CD14-positive monocyte (primary cell): Measurements from ENCODE around the gene GSE1. TPM values are rescaled to one million over a fixed set of nuclear protein-coding genes. Genes with fewer than 3 reads are reported as not detected.
A peak's percentile ranks its signal among the peaks of the same experiment; 100 is the strongest.

Experiments used
- DNase-seq, 3 donors: peaks; one replicate each; pipeline ENCODE4 v3.0.0-alpha.2; 2011 to 2022
- H2AFZ ChIP-seq: 2 replicates; pipeline ENCODE4 v1.6.0; 2012; ENCODE audit warnings: mild to moderate bottlenecking, low read depth, low read length, inconsistent platforms; ENCODE audit not compliant: insufficient read depth, poor library complexity, severe bottlenecking
- H3K27ac ChIP-seq, 2 donors: 1 replicate in 1 of 2; 2 replicates in 1 of 2; pipeline ENCODE4 v1.5.1; 2012 to 2013; ENCODE audit warnings: low read length in 2 of 2, control low read depth in 1 of 2, inconsistent platforms in 1 of 2, low read depth in 1 of 2, mild to moderate bottlenecking in 1 of 2
- H3K27me3 ChIP-seq, 2 donors: one replicate each; pipeline versions ENCODE4 v1.6.0 to v1.6.1; 2011 to 2013; ENCODE audit warnings: low read length in 2 of 2; ENCODE audit not compliant: control insufficient read depth in 2 of 2, insufficient read depth in 2 of 2
- H3K36me3 ChIP-seq, 2 donors: replicated peaks in 1 of 2; 1 replicate in 1 of 2; 2 replicates in 1 of 2; pipeline versions ENCODE4 v1.5.1 to v1.6.1; 2012 to 2013; ENCODE audit warnings: low read length in 2 of 2, control low read depth in 1 of 2, inconsistent platforms in 1 of 2, mild to moderate bottlenecking in 1 of 2; ENCODE audit not compliant: insufficient read depth in 2 of 2, control insufficient read depth in 1 of 2
- H3K4me1 ChIP-seq, 2 donors: 1 replicate in 1 of 2; 2 replicates in 1 of 2; pipeline versions ENCODE4 v1.5.1 to v1.6.1; 2012 to 2013; ENCODE audit warnings: low read length in 2 of 2, control low read depth in 1 of 2, inconsistent platforms in 1 of 2, mild to moderate bottlenecking in 1 of 2, moderate library complexity in 1 of 2; ENCODE audit not compliant: insufficient read depth in 2 of 2, control insufficient read depth in 1 of 2
- H3K4me2 ChIP-seq: replicated peaks from 2 replicates; pipeline ENCODE3; 2012; ENCODE audit warnings: low read length, moderate library complexity, mild to moderate bottlenecking; ENCODE audit not compliant: poor library complexity, severe bottlenecking; ENCODE audit errors: extremely low read depth
- H3K4me3 ChIP-seq, 3 experiments: fragments of 200-600 bp in 1 of 3; sonication (generic) in 1 of 3; replicated peaks in 1 of 3; 1 replicate in 2 of 3; 2 replicates in 1 of 3; pipeline ENCODE4 v1.5.1; 2011 to 2013; ENCODE audit warnings: low read length in 3 of 3, mild to moderate bottlenecking in 3 of 3, control low read depth in 2 of 3, low read depth in 2 of 3, inconsistent platforms in 1 of 3, moderate library complexity in 1 of 3
- H3K79me2 ChIP-seq: 2 replicates; pipeline ENCODE4 v1.6.0; 2012; ENCODE audit warnings: mild to moderate bottlenecking, control low read depth, inconsistent platforms, low read length, moderate library complexity; ENCODE audit not compliant: insufficient read depth
- H3K9ac ChIP-seq: 2 replicates; pipeline ENCODE4 v1.6.0; 2017; ENCODE audit warnings: low read length, mild to moderate bottlenecking; ENCODE audit not compliant: insufficient read depth, poor library complexity, severe bottlenecking
- H3K9me3 ChIP-seq, 2 donors: replicated peaks in 1 of 2; 1 replicate in 1 of 2; 2 replicates in 1 of 2; pipeline versions ENCODE4 v1.5.1 to v1.6.1; 2012 to 2013; ENCODE audit warnings: low read length in 2 of 2, control low read depth in 1 of 2; ENCODE audit not compliant: control insufficient read depth in 1 of 2, insufficient read depth in 1 of 2
- H4K20me1 ChIP-seq: 2 replicates; pipeline ENCODE4 v1.6.0; 2012; ENCODE audit warnings: mild to moderate bottlenecking, low read length, control low read depth, moderate library complexity; ENCODE audit not compliant: insufficient read depth
- H3K27ac Mint-ChIP-seq, 7 donors: one replicate each; pipeline ENCODE4 v1.8.0; 2020; ENCODE audit warnings: mild to moderate bottlenecking in 7 of 7, mixed read lengths in 7 of 7, moderate library complexity in 6 of 7, inconsistent platforms in 2 of 7
- H3K27me3 Mint-ChIP-seq, 3 donors: one replicate each; pipeline ENCODE4 v1.8.0; 2021 to 2022; ENCODE audit warnings: low read depth in 3 of 3, mild to moderate bottlenecking in 3 of 3, mixed read lengths in 3 of 3, moderate library complexity in 3 of 3, inconsistent platforms in 1 of 3
- H3K36me3 Mint-ChIP-seq, 2 donors: one replicate each; pipeline ENCODE4 v1.8.0; 2020; ENCODE audit warnings: mixed read lengths in 2 of 2, inconsistent platforms in 1 of 2, mild to moderate bottlenecking in 1 of 2
- H3K4me1 Mint-ChIP-seq: one replicate; pipeline ENCODE4 v1.8.0; 2020; ENCODE audit warnings: mild to moderate bottlenecking, mixed read lengths
- H3K4me3 Mint-ChIP-seq, 2 donors: one replicate each; pipeline ENCODE4 v1.8.0; 2020; ENCODE audit warnings: mild to moderate bottlenecking in 2 of 2, mixed read lengths in 2 of 2, moderate library complexity in 1 of 2
- H3K9me3 Mint-ChIP-seq, 7 donors: one replicate each; pipeline ENCODE4 v1.8.0; 2020 to 2022; ENCODE audit warnings: mixed read lengths in 7 of 7, mild to moderate bottlenecking in 6 of 7, moderate library complexity in 6 of 7, inconsistent platforms in 2 of 7
- CTCF ChIP-seq: fragments of 200-600 bp; IDR thresholded peaks from one replicate; pipeline ENCODE4 v1.8.0; 2022; ENCODE audit warnings: antibody characterized with exemption, mild to moderate bottlenecking
- WGBS: methylation state at CpG from one replicate; pipeline ENCODE4 v1.1.5; 2013; ENCODE audit warnings: missing lambda C conversion rate; ENCODE audit not compliant: insufficient coverage; 5-methylcytosine and 5-hydroxymethylcytosine counted together
- intact Hi-C, 2 donors: fragments of 100-400 bp; cut with micrococcal nuclease; formaldehyde crosslinking; loops; one replicate each; pipeline versions ENCODE4 v1.15.0 to v1.15.1; 2023
- polyA plus RNA-seq, 3 donors: library from polyadenylated mRNA; depleted of rRNA in 1 of 3; unstranded in 2 of 3; stranded (reverse) in 1 of 3; fragments of 300-500 nt in 2 of 3; fragments of >200 nt in 1 of 3; fragmentation: Illumina TruSeq in 2 of 3; gene quantifications; 1 replicate in 2 of 3; 2 replicates in 1 of 3; pipeline ENCODE4 v1.2.3, GENCODE V29; 2012 to 2021

The GSE1 gene
- polyA plus RNA-seq, 3 donors = 0.67 to 38.9 (median 0.86) TPM

DNA sequence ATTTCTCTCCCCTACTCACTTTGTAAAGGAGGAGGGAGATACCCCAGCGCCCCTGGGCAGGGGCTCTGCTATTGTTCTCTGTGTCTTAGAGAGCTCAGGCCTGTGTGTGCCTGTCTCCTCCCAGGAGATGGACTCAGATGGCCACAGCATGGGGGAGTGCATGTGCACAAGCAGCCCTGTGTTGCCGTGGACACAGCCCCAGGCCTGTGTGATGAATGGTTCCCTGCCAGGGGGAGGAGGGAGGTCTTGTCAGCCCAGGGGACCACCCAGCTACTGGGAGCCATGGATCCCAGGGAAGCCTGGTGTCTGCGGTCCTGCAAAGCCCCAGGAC lies 49.3 kb downstream of the GSE1 start:
- no peaks in the 10 kb centered on the region for H3K4me1 ChIP-seq
- peaks cover 9% of the 10 kb centered on the region for H4K20me1 ChIP-seq
- no peak overlapping the region for H2AFZ ChIP-seq
- peak overlapping the region in 2 of 7 donors; percentile 60 to 67 for H3K27ac Mint-ChIP-seq
- no peaks in the 10 kb centered on the region for H3K4me1 Mint-ChIP-seq
- no peaks in the 10 kb centered on the region for H3K27me3 Mint-ChIP-seq
- H3K9me3 Mint-ChIP-seq = no peaks in the 10 kb centered on the region
- no peak overlapping the region for H3K27ac ChIP-seq
- no peak for DNase-seq
- no peaks in the 10 kb centered on the region for H3K27me3 ChIP-seq
- H3K36me3 Mint-ChIP-seq = peaks cover 81 to 93% of the 10 kb centered on the region in 2 donors
- no peak overlapping the region for H3K9ac ChIP-seq
- H3K9me3 ChIP-seq = no peaks in the 10 kb centered on the region
- WGBS = 100% methylated on average over 1 of the region's 3 CpGs
- H3K4me3 ChIP-seq = no peak overlapping the region
- H3K36me3 ChIP-seq = peaks cover 96 to 98% of the 10 kb centered on the region in 2 donors
- TF ChIP-seq CTCF = no peak
- intact Hi-C loops = no loop called here
- no peak overlapping the region for H3K4me2 ChIP-seq
- no peaks in the 10 kb centered on the region for H3K79me2 ChIP-seq
- no peak overlapping the region for H3K4me3 Mint-ChIP-seq

DNA sequence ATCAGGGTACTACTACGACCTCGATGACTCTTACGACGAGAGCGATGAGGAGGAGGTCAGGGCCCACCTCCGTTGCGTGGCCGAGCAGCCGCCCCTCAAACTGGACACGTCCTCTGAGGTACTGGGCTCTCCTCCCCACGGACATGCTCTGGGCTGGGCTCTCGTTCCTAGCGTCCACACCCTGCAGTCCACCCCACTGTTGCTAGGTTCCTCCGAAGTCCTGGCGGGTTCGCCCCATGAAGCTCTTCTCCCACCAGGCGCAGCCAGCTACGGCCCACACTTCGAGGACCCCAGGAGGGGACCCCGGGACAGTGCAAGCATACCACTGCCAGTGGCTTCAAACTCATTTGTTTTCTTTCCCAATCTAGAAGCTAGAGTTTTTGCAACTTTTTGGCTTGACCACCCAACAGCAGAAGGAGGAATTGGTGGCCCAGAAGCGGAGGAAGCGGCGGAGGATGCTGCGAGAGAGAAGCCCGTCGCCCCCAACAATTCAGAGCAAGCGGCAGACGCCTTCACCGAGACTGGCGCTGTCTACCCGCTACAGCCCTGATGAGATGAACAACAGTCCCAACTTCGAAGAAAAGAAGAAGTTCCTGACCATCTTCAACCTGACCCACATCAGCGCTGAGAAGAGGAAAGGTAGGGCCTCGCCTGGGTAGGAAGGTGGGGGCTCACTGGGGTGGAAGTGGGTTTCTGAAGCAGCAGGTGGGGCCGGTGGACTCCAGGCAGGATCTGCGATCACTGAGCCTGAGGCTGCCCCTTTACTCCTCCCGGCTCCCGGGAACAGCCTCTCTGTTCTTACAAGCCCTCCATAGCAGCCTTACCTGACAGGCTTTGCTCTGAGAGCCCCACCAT lies 50.1 kb downstream of the GSE1 start:
- Histone ChIP-seq H2AFZ (no peak overlapping the region), H3K79me2 (no peaks in the 10 kb centered on the region), H3K4me2 (no peak overlapping the region), H3K36me3 (peaks cover 96 to 98% of the 10 kb centered on the region in 2 donors), H3K27ac (no peak overlapping the region), H3K27me3 (no peaks in the 10 kb centered on the region), H3K4me3 (no peak overlapping the region), H4K20me1 (peaks cover 9% of the 10 kb centered on the region), H3K4me1 (no peaks in the 10 kb centered on the region), H3K9me3 (no peaks in the 10 kb centered on the region), H3K9ac (no peak overlapping the region)
- TF ChIP-seq CTCF = no peak
- Mint-ChIP-seq H3K27ac (peak overlapping the region in 1 of 7 donors; percentile 42), H3K9me3 (no peaks in the 10 kb centered on the region), H3K4me3 (no peak overlapping the region), H3K36me3 (peaks cover 80 to 93% of the 10 kb centered on the region in 2 donors), H3K27me3 (no peaks in the 10 kb centered on the region), H3K4me1 (no peaks in the 10 kb centered on the region)
- no peak for DNase-seq
- 93% methylated on average over 31 of the region's 38 CpGs for WGBS
- intact Hi-C loops = no loop called here
